ENCODE measurements around the gene PTPN23. TPM values are rescaled to one million over a fixed set of nuclear protein-coding genes. Genes with fewer than 3 reads are reported as not detected.

PTPN23 gene
- total RNA-seq, 1 donor, result 20.7 TPM

GRCh38 chr3:47343471-47343971, 37.3 kb upstream of the PTPN23 start:
- no peak for DNase-seq (ENCODE audit: low read depth)
- no peak for TF ChIP-seq CTCF (IDR thresholded peaks at IDR 0.05; ENCODE audit: insufficient read depth, low read depth, low read length)
- no peak overlapping the region for H3K4me3 ChIP-seq (ENCODE audit: low read depth, low read length)

GRCh38 chr3:47344971-47345370, 35.9 kb upstream of the PTPN23 start:
- no peak for DNase-seq (ENCODE audit: low read depth)
- no peak overlapping the region for H3K4me3 ChIP-seq (ENCODE audit: low read depth, low read length)
- no peak for TF ChIP-seq CTCF (IDR thresholded peaks at IDR 0.05; ENCODE audit: insufficient read depth, low read depth, low read length)

GRCh38 chr3:47347217-47347801, 33.5 kb upstream of the PTPN23 start:
- DNase-seq (ENCODE audit: low read depth), result peak; percentile 92
- no peak overlapping the region for H3K4me3 ChIP-seq (ENCODE audit: low read depth, low read length)
- no peak for TF ChIP-seq CTCF (IDR thresholded peaks at IDR 0.05; ENCODE audit: insufficient read depth, low read depth, low read length)

- no peak overlapping the region for H3K4me3 ChIP-seq (ENCODE audit: low read depth, low read length)
- no peak for TF ChIP-seq CTCF (IDR thresholded peaks at IDR 0.05; ENCODE audit: insufficient read depth, low read depth, low read length)
- no peak for DNase-seq (ENCODE audit: low read depth)
Measured at GRCh38 chr3:47348411-47349154, 32.2 kb upstream of the PTPN23 start.

- DNase-seq (ENCODE audit: low read depth), result no peak
- H3K4me3 ChIP-seq (ENCODE audit: low read depth, low read length), result no peak overlapping the region
- no peak for TF ChIP-seq CTCF (IDR thresholded peaks at IDR 0.05; ENCODE audit: insufficient read depth, low read depth, low read length)
Measured at GRCh38 chr3:47355010-47355409, 25.8 kb upstream of the PTPN23 start.

- DNase-seq (ENCODE audit: low read depth), result no peak
- no peak overlapping the region for H3K4me3 ChIP-seq (ENCODE audit: low read depth, low read length)
- TF ChIP-seq CTCF (IDR thresholded peaks at IDR 0.05; ENCODE audit: insufficient read depth, low read depth, low read length), result no peak
Measured at GRCh38 chr3:47356201-47356600, 24.6 kb upstream of the PTPN23 start.

Data from fibroblast of villous mesenchyme (primary cell).